Activated CD8-positive, alpha-beta memory T cell treated with anti-CD3 and anti-CD28 coated beads for 4 hours (primary cell): ENCODE measurements around the gene LIFR.
"Not testable (repeated sequence)": the region's sequence is repeated elsewhere in the genome, so short reads cannot be mapped to it uniquely, and the experiment has no call there.

ENCODE experiments used
- DNase-seq, 2 donors: peaks; one replicate each; pipeline ENCODE4 v3.0.0-alpha.2; 2020; ENCODE audit warnings: low read depth in 2 of 2

LIFR gene, protein sequence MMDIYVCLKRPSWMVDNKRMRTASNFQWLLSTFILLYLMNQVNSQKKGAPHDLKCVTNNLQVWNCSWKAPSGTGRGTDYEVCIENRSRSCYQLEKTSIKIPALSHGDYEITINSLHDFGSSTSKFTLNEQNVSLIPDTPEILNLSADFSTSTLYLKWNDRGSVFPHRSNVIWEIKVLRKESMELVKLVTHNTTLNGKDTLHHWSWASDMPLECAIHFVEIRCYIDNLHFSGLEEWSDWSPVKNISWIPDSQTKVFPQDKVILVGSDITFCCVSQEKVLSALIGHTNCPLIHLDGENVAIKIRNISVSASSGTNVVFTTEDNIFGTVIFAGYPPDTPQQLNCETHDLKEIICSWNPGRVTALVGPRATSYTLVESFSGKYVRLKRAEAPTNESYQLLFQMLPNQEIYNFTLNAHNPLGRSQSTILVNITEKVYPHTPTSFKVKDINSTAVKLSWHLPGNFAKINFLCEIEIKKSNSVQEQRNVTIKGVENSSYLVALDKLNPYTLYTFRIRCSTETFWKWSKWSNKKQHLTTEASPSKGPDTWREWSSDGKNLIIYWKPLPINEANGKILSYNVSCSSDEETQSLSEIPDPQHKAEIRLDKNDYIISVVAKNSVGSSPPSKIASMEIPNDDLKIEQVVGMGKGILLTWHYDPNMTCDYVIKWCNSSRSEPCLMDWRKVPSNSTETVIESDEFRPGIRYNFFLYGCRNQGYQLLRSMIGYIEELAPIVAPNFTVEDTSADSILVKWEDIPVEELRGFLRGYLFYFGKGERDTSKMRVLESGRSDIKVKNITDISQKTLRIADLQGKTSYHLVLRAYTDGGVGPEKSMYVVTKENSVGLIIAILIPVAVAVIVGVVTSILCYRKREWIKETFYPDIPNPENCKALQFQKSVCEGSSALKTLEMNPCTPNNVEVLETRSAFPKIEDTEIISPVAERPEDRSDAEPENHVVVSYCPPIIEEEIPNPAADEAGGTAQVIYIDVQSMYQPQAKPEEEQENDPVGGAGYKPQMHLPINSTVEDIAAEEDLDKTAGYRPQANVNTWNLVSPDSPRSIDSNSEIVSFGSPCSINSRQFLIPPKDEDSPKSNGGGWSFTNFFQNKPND

DNA sequence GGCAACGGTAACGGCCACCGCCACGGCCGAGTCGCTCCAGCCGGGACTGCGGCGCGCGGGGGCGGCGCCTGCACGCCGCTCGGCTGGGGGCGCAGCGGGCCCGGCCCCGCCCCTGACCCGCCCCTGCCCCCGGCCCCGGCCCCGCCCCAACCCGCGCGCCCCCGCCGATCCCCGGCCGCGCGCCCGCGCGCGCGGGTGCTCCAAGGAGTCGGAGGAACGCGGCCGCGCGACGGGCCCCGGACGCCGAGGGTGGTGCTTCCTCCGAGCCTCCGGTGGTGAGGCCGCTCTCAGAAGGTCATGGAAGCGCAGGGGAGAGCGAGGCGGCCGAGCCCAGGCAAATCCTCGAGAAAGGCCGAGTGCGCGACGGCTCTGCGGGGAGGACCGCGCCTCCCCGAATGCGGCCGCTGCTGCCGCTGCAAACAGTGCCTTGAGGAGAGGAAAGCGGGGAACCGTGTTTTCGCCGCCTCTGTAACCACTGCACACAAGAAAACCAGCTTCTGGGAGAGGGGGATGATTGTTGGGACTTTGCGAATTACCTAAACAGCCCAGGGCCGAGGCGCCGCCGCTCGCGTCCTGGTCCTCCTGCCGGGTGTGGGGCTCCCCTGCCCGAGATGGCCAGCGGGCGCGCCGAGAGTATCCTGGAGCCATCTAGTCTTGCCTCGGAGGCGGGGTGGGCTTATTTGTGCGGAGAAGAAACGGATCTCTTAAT is at the start of gene LIFR:
TSS of gene LIFR (minus strand) at position 48 of the 709 bp plus-strand sequence. CDS start 25,999 bp downstream, outside the sequence.
- DNase-seq = no peak

DNA sequence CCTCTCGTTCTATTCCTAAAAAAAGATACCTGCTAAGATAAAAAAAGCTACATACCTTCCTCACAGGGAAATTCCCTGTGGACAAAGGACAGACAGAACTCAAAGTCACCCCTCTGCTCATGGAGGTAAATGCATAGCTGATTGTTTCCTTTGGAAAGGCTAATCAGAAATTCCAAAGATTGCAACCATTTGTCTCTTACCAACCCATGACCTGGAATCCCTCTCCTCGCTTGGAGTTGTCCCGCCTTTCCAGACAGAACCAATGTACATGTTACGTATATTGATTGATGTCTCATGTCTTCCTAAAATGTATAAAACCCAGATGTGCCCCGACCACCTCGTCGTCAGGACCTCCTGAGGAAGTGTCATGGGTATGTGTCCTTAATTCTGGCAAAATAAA is 49.2 kb upstream of the LIFR start:
- no peak for DNase-seq

DNA sequence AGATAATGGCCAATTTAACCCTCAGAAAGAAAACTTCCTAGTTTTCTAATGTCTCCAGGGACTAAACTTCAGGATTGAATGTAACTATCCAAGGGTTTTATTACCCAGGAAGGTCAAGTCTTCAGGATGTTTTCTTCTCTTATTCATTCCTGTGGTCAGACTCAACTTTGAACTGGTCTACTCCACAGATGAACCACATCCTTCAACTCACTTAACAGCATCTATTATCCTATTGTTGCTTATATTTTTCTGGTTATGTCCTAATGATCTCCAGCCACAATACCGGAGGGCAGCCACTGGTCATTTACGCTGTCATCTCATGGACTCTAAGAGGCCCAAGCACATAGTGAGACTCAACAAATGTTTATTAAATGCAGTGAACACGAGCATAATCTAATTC is 47.2 kb upstream of the LIFR start:
- no peak for DNase-seq

DNA sequence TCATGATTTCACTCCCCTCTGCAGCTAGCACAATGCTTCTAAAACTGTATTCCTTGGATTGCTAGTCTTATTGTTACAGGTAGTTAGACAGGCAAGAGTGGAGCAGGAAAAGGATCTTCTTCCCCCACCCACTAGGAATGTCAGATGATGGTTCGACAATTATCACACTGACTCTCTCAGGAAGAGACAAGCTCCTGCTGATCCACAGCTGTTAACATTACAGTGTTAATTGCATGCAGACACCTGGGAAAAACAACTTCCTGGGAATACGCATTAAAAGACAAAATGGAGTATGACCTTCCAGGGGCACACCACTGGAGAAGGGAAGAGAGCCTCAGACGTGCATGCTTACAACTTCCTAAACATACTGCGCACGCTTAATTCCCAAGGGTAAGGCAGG is 46.2 kb upstream of the LIFR start:
- no peak for DNase-seq

DNA sequence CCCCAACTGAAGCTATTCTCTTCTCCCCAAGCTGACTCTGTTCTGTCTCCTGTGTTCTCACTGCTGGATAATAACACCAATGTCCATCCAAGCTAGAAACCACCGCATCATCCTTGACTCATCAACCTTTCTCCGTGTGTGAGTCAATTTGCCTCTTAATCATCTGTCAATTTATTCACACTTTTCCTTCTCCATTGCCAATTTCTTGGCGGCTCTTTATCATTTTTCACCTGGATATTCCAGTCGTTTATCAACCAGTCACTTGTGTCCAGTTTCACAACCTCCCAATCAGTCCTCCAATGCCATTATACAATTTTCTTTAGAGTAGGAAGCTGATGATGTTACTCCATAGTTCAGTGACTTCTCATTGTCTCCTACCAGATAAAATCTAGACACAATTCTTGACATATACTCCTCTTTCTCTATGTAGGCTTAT is 45.4 kb upstream of the LIFR start:
- no peak for DNase-seq

DNA sequence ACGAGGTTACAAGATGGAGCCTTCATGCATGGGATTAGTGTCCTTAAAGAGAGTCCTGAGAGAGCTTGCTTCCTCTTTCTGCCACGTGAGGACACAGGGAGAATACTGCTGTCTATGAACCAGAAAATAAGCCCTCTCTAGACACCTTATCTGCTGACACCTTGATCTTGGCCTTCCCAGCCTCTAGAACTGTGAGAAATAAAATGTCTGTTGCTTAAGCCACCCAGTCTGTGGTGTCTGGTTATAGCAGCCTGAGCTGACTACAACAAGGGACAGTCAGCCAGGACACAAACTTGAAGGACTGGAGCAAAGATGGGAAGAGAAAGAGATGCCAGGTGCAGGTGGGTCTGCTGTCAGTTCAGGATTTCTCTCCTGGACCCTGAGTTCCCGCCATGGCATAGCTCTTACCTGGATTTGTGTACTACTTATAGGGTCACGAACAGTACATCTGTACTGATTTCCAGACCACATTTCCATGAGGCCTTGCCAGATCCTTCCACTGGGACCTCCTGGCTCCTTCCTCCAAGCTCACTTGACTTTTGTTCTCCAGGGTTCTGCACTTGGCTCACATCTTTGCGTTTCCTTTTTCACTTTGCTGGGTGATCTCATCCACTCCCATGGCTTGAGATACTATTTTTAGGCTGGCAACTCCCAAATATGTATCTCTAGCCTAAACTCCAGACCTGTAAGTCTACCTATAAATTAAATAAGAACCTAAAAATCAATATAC is 44.9 kb upstream of the LIFR start:
- DNase-seq = no peak

DNA sequence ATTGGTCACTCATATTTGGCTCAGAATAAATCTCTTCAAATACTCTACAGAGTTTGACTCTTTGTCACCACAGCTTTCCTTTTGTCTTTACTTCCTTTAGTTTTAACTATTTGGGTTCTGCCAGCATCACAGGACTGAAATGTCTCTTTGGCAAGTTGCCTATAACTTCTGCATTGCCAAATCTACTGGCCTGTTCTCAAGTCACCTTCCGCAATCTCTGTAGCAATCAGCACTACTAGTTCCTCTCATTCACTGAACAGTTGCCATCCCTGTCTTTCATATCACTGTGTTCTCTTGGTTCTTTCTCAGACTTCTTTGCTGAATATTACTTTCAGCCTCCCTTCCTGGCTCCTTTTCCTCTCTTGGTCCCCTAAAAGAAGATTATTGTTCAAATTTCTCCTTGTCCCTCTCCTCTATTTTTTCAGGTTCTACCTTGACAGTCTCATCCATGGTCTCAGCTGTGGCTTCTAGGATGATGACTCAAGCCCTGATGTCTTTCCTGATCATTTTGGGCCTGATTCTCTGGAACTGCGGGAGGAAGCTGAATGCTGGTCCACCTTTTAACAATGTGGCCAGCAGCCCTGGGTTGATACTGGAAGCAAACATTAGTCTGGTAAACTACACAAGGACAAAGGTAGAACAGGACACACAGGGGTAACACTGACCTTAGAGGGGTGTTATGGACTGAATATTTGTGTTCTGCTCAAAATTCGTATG is 44.0 kb upstream of the LIFR start:
- no peak for DNase-seq

DNA sequence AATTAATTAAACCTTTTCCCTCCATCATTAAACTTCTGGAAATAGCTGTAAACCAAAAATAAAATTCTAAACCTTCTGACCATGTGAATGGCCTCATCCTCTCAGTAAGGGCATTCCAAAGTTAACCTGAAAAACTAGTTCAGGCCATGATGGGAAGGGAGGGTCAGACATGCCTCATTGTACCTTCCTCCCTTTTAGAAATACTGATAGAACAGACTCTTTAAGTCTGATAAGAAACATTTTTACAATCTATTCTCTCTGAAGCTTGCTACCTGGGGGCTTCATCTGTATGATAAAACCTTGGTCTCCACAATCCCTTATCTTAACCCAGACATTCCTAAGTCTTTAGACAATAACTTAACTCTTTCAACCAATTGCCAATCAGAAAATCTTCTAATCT is 43.3 kb upstream of the LIFR start:
- DNase-seq = not testable (repeated sequence)

DNA sequence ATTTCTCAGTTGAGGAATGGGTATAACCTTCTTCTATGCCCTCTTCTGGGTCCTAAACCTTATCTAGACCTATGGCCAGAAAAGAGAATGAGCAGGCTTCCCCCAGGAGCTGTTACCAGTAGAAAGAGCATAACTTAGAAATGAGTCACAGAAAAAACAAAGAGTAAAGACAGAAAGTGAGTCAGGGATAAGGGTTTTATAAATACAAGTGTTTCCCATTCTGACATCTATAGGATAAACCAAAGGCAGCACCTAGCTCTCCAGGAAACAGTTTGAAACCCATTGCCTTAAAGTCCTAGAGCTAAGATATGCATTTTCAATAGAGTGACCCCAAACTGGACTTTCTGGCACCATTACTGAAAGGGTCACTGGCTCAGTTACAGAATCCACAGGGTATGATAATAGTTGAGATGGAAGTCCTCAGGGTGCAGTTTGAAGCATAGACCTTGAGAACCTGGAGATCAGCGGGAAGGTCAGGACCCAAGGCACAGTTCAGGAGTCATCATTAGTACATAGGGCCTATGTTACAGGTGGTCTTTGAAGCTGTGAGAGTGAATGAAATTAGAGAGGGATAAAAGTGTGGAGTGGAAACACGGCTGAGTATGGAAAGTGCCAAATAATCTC is 42.7 kb upstream of the LIFR start:
- no peak for DNase-seq

DNA sequence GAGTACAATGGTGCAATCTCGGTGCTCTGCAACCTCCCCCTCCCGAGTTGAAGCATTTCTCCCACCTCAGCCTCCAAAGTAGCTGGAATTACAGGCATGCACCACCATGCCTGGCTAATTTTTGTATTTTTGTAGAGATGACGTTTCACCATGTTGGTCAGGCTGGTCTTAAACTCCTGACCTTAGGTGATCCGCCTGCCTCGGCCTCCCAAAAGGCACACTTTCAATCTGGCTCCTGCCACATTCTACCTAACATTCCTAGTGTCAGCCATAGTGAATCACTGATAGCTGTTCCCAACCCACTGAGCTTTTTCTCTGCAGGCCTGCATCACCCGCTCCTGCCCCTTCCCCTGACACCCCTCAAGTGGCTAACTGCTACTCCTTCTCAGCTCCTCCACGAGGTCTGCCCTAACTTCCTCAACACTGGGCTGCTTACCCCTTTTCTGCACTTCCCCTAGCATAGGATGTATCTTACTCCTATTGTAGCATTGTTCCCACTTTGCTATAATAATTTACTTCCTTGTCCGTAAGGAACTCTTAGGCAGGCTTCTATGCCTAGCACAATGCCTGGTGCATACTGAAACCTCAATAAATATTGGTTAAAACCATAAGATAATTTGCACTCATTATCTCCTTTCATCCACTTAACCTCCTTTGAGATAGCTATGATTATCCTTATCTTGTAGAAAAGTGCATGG is 42.0 kb upstream of the LIFR start:
- no peak for DNase-seq

DNA sequence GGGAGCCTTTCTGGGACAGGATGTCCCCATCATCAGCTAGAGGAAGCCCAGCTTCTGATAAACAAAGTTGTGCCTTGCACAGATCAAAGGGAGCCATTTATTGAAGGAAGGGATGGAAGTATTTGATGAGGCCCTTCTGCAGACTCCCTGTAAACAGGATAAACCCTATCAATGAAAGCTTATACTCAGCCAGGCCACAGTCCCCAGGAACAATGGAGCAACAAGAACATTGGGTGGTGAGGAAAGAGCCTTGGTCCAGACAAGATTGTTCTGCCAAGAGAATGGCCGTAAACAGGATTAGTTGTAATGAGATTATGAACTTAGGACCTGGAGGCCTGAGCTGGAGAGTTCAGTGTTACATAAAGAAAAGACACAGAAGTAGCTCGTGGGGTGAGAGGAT is 40.5 kb upstream of the LIFR start:
- no peak for DNase-seq

DNA sequence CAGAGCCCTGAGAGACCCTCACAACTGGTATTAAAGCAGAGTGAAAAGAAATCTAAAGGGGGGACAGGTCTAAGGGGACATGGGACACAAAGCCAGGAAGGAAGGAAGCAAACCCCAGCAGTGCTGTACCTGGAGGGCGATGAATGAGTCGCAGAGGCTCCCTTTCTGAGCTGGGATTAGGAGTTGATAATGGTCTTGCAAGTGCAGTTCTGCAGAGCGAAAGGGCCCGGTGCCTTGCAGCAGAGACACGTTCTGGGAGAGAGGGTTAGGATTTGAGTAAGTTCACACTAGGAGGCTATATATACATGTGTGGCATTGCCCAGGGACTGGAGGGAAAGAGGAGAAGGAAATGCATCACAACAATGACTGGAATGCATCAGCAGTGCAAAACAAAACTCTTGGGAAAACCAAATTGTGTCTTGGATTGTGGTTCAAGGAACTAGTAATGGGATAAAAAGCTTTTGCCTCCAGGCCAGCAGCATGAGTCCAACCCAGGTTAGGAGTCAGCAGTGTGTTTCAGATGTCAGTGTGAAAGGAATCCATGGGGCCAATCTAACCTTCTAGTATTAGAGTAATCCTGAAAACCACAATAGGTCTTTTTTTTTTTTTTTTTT is 38.8 kb upstream of the LIFR start:
- DNase-seq = no peak

DNA sequence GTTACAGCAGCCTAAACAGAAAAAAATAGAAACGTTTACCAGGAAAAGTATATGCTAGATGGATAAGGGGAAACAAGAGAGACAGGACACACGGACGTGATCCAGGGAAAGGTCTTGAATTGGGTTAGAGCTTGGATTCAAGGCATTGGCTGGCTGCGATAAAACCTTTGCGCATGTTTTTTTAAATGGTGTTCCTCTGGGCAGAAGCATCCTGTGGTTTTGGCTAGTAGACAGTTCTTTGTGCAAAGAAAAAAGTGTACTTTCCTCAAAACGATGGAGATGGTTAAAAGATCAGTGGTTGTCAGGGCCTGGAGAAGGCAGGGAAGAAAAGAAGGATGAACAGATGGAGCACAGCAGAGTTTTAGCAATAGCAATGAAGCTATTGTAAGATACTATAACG is 37.5 kb upstream of the LIFR start:
- DNase-seq = no peak

DNA sequence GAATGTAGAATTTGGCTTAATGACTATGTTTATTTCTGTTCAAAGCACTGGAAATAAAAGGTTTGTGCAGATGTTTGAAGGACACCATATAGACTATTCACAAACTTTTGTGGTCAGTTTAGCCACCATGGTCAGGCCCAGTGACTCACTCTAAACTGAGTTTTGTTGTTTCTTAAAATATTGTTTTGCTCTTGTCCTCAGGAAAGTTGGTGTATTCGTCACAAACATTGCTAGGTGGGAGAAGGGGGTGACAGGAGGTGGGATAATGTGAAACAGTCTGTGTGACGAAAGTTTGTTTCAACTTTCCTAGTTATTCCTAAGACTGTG is 35.0 kb upstream of the LIFR start:
- no peak for DNase-seq

DNA sequence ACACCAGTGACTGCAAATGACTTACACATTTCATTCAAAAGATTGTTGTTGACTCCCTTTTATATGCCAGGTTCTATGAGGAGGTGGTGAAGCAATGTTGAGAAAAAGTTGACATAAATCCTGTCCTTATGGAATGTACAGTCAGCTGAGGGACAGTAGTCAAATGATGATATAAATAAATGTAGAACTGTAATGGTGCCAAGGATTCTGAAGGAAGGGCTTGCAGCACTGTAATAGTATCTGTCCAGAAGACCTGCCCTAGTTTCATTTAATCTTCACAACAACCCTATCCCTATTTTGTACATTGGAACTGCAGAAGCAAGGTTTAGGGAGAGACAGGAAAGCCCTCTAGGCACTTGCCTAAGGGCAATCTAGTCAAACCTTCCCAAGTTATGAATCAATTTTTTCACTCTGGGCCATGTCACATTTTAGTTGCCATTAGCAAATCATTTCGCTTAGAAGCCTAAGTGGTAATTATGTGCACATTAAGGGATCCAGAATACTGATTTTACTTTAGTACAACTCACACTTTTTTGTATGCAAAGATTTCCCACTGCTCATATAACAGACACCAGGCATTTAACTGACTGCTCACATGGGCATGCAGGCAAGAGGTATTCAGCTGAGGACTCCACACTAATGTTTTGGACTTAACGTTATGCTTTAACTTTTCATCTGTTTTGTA is 34.5 kb upstream of the LIFR start:
- DNase-seq = no peak

DNA sequence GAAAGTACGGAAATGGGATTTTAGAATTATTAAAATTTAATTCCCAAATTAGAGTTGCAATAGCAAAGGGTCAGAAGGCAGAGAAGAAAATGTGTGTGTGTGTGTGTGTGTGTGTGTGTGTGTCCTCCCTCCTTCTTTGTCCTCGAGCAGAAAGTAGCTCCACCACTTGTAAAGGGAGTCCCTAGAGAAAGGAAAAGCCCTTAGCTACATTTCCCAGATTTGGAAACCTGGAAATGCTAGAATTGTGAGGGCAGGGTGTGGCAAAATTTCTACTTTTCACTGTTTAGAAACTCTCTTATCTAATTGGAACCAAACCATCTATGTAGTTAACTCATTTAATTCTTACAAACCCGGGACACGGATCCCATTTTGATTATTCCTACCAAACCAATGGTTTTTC is 33.2 kb upstream of the LIFR start:
- DNase-seq = no peak

DNA sequence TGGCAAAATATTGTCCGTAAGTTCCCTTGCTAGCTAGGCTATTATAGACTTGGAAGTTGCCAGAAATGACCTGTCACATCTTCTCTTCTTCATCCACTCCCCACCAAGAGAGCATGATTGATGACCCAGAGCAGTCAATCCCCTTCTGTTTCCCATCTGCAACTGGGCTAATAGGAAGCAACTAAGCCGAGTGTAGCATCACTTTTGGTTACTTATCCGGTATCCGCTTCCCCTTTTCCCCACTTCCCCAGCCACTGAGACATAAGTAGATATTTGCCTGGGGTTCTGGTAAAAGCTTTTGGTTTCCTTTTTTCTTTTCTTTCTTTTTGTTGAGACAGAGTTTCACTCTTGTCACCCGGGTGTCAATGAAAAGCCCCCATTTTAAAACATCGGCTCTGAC is 29.4 kb upstream of the LIFR start:
- no peak for DNase-seq

DNA sequence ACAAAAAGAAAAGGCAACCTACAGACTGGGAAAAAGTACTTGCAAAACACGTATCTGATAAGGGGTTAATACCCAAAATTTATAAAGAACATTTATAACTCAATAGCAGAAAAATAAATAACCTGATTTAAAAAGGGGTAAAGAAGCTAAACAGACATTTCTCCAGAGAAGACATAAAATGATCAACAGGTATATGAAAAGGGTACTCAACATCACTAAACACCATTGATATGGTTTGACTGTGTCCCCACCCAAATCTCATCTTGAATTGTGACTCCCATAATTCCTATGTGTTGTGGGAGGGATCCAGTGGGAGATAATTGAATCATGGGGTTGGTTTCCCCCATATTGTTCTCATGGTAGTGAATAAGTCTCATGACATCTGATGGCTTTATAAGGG is 27.1 kb upstream of the LIFR start:
- no peak for DNase-seq

DNA sequence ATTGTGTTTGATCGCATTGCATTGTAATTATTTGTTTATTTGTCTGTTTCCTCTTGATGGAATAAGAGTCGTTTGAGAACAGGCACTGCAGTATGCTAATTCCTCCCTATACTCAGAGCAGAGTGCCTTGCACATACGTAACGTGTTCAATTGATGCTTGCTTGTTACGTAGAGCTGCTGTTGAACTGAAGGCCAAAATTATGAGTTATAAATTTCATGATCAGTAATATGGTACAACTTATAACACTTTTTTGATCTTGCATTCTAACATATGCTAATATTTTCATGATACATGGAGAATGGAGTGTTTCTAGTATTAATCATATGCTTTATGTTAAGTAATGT is 26.5 kb upstream of the LIFR start:
- no peak for DNase-seq
